Heart left ventricle (tissue), 13 donors: ENCODE results near the gene NEDD4L.

Experiments used
- POLR2A ChIP-seq, 2 donors: fragments of 450-650 bp; IDR thresholded peaks; one replicate each; pipeline ENCODE4 v1.6.1; 2017; ENCODE audit warnings: antibody characterized with exemption in 2 of 2, mild to moderate bottlenecking in 2 of 2, moderate library complexity in 2 of 2
- TF ChIP-seq, protein P1 (sequence below), 12 donors: fragments of 200-600 bp; sonication (generic) in 4 of 12; IDR thresholded peaks; one replicate each; pipeline versions ENCODE4 v1.5.0 to v1.8.0; 2018 to 2022; ENCODE audit warnings: antibody characterized with exemption in 12 of 12, mild to moderate bottlenecking in 5 of 12
- donor health status: ischemic (EF 13 %, LVEDD 7.1; RV severe dilation, severe dysfunction).
- donor health status: DM: no; HTN: yes; CAD: no.
- donor health status: DM: no; HTN: no; CAD: no.
- donor health status: ischemic (EF 25% LVEDD 6.9; RV normal size, moderate dysfunction).
- donor health status: ischemic (EF 25% LVEDD 5.7; RV mildly dilated, moderate dysfunction).
- donor health status: ischemic (EF 35%, LVEDD 5.7; RV mildly dilated, moderate dysfunction).
- donor health status: nonischemic (EF 11% LVEDD 7.7; RV severe dilation, severe dysfunction).
- donor health status: DM: yes; HTN: yes; CAD: no.
- donor health status: PGD.
- donor health status: ischemic (EF 29% LVEDD 5.4; RV normal size, mild dysfunction).
- donor health status: nonischemic (EF 23%, LVEDD 6.1; RV moderate dilation, normal function).

GRCh38 chr18:58211510-58211909 is 167.5 kb downstream of the NEDD4L start:
- TF ChIP-seq, protein P1, sequence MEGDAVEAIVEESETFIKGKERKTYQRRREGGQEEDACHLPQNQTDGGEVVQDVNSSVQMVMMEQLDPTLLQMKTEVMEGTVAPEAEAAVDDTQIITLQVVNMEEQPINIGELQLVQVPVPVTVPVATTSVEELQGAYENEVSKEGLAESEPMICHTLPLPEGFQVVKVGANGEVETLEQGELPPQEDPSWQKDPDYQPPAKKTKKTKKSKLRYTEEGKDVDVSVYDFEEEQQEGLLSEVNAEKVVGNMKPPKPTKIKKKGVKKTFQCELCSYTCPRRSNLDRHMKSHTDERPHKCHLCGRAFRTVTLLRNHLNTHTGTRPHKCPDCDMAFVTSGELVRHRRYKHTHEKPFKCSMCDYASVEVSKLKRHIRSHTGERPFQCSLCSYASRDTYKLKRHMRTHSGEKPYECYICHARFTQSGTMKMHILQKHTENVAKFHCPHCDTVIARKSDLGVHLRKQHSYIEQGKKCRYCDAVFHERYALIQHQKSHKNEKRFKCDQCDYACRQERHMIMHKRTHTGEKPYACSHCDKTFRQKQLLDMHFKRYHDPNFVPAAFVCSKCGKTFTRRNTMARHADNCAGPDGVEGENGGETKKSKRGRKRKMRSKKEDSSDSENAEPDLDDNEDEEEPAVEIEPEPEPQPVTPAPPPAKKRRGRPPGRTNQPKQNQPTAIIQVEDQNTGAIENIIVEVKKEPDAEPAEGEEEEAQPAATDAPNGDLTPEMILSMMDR (IDR thresholded peaks at IDR 0.05): no peak
- TF ChIP-seq POLR2A (IDR thresholded peaks at IDR 0.05): no peak
